Measurements from ENCODE around the gene PVR.

DNA sequence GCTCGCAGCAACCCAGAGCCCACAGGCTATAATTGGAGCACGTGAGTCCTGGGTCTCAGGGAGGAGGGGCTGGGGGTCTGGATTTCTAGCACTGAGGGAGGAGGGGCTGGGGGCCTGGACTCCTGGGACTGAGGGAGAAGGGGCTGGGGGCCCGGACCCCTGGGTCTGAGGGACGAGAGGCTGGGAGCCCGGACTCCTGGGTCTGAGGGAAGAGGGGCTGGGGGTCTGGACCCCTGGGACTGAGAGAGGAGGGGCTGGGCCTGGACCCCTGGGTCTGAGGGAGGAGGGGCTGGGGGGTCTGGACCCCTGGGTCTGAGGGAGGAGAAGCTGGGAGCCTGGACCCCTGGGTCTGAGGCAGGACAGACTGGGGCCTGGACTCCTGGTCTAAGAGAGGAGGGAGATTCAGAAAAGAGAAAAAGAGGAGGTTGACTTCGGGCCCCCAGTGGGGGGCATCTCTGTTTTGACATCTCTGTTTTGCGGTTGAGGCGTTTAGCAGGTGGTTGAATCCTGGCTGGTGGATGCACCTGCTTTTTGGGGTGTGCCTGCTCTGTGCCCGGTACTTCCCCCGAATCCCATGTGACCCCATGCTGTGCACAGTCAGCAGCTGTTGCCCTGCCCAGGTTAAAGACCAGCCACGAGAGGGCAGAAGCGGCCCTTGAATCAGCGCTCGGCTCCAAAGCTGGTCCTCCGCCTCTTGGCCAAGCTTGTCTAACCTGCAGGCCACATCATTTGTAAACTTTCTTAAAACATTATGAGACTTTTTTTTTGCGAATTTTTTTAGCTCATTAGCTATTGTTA lies 10.5 kb downstream of the PVR start:
- TF ChIP-seq EZH2phosphoT487 (IDR thresholded peaks at IDR 0.05; ENCODE audit: borderline replicate concordance, low read depth) (no peak), EP300 (IDR thresholded peaks at IDR 0.05; ENCODE audit: borderline replicate concordance in 1 of 2, low read depth in 1 of 2, low read length in 1 of 2) (no peak), SMC3 (IDR thresholded peaks at IDR 0.05; ENCODE audit: low read depth, low read length) (no peak), GABPA (IDR thresholded peaks at IDR 0.05; ENCODE audit: low read depth) (no peak), RFX5 (IDR thresholded peaks at IDR 0.05; ENCODE audit: low read length) (no peak), SIN3A (IDR thresholded peaks at IDR 0.05; ENCODE audit: borderline replicate concordance, low read depth, low read length) (no peak), MXI1 (IDR thresholded peaks at IDR 0.05; ENCODE audit: low read depth, low read length) (no peak)
- TF ChIP-seq, protein P1, sequence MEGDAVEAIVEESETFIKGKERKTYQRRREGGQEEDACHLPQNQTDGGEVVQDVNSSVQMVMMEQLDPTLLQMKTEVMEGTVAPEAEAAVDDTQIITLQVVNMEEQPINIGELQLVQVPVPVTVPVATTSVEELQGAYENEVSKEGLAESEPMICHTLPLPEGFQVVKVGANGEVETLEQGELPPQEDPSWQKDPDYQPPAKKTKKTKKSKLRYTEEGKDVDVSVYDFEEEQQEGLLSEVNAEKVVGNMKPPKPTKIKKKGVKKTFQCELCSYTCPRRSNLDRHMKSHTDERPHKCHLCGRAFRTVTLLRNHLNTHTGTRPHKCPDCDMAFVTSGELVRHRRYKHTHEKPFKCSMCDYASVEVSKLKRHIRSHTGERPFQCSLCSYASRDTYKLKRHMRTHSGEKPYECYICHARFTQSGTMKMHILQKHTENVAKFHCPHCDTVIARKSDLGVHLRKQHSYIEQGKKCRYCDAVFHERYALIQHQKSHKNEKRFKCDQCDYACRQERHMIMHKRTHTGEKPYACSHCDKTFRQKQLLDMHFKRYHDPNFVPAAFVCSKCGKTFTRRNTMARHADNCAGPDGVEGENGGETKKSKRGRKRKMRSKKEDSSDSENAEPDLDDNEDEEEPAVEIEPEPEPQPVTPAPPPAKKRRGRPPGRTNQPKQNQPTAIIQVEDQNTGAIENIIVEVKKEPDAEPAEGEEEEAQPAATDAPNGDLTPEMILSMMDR (IDR thresholded peaks at IDR 0.05) = no peak; the same call in 1 of the 2 replicates

All from SK-N-SH (cell line).